GM19455 (cell line): ENCODE measurements around the gene SUCLA2.

Source experiments
- ATAC-seq: cut with Tn5 transposase; IDR thresholded peaks from one replicate; pipeline ENCODE4 v1.9.1; 2021; ENCODE audit not compliant: unreplicated experiment

Gene SUCLA2

DNA sequence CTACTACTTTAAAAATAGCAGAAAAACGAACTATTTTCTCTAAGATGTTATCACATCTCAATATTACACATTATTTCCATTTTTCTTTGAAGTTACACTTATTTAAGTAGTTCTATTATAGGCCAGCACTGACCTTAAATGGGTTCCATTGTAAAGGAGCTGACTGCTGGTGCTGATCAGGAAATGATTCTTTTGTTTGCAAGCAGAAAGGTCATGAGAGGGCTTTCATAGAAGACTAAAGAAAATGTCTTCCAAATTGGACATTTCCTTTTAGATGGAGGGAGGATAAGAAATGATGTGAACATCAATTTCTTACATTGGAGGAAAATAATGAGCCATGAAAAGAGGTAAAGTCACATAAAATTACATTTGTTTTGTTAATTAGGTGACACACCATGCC is 96.2 kb downstream of the SUCLA2 start:
- no peak for ATAC-seq

GRCh38 chr13:47904241-47904640 is 96.8 kb downstream of the SUCLA2 start:
- ATAC-seq: no peak

- no peak for ATAC-seq
These were observed 97.2 kb downstream of the SUCLA2 start for GRCh38 chr13:47903836-47904235.

- no peak for ATAC-seq
These were observed 99.6 kb downstream of the SUCLA2 start for GRCh38 chr13:47901441-47901840.

- ATAC-seq: no peak
These were observed 103.0 kb downstream of the SUCLA2 start for GRCh38 chr13:47898080-47898479.

DNA sequence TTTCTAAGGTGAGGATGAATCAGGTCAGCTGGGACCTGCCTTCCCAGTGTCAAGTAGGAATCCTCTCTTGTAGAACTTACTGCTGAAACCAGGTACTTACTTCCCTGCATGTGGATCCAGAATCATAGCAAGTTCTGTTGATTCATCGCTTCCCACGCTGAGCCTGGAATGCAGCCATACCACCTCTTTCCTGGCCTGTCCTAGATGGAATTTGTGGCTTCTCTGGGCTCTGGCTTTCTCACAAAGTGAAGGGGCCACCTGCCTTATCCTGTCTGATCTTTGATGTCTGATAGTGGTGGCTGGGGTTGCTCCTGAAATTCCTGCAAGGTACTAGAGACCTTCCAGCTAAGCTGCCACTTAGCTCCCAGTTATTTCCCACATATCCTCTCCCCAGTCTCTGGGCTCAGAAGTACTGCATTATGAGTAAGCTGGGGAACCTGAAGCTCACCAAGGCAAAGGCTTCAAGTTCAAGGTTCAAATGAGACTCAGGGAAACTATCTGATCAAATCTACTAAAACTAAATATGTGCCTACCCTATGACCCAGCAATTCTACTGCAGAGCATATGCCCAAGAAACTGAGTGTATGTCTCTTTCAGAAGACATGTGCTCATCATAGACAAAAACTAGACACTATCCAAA is 103.5 kb downstream of the SUCLA2 start:
- no peak for ATAC-seq

DNA sequence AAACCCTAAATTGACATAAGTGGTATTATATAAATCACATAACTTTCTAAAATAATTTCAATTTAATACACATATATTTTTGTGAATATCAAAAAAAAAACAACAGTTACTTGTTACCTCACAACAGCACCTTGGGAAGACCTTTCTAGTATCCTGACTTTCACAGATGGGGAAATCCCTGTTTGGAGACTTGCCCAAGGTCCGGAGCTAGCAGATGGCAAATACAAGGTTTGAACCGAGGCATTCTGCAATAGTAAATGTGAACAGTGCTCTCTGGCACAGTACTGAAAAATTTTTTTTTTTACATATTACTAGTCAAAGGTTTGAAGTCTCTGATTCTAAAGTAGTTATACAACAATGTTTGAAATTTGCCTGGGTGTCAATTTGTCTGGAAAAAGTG is 104.5 kb downstream of the SUCLA2 start:
- ATAC-seq: no peak

- ATAC-seq: no peak
These were observed 105.0 kb downstream of the SUCLA2 start for GRCh38 chr13:47896111-47896510.

DNA sequence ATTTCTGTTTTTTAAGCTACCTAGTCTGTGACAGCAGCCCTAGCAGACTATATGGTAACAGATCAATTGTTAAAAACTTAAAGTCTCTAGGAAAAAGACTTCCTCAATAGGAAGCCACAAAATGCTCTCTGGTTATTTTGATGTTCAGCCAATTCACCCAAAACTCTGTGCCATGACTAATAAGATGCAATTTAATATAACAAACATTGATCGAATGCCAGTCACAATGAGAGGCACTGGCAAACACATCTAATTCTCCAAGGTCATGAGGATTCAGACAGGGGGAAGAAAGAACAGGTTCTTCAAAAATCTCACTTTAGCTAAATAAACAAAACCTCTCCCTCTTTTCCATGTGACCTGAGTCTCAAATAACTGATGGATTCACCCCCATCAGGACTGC is 107.5 kb downstream of the SUCLA2 start:
- ATAC-seq: no peak
